GM12865 (cell line): ENCODE results near the gene POLR2E.

Experiments
- DNase-seq: peaks from one replicate; pipeline ENCODE4 v3.0.0; 2010; ENCODE audit warnings: low read depth
- H3K4me3 ChIP-seq: 2 replicates; pipeline ENCODE4 v1.5.1; 2011; ENCODE audit warnings: mild to moderate bottlenecking, low read depth, low read length, control low read depth
- CTCF ChIP-seq: IDR thresholded peaks from 2 replicates; pipeline ENCODE4 v1.5.1; 2011; ENCODE audit warnings: low read length, control low read depth, low read depth, inconsistent platforms; ENCODE audit not compliant: insufficient read depth; ENCODE audit errors: missing control alignments

Gene POLR2E

GRCh38 chr19:1087813-1088415, 7.3 kb downstream of the POLR2E start:
- TF ChIP-seq CTCF: no peak
- DNase-seq: peak; percentile 71
- H3K4me3 ChIP-seq: no peak overlapping the region

GRCh38 chr19:1086613-1087012, 8.6 kb downstream of the POLR2E start:
- DNase-seq: no peak
- H3K4me3 ChIP-seq: no peak overlapping the region
- no peak for TF ChIP-seq CTCF

GRCh38 chr19:1085676-1086442, 9.3 kb downstream of the POLR2E start:
- DNase-seq: no peak
- no peak for TF ChIP-seq CTCF

GRCh38 chr19:1085053-1085658, 10.0 kb downstream of the POLR2E start:
- no peak overlapping the region for H3K4me3 ChIP-seq
- no peak for TF ChIP-seq CTCF
- no peak for DNase-seq

More at GRCh38 chr19:1085676-1086442, 9.3 kb downstream of the POLR2E start:
- no peak overlapping the region for H3K4me3 ChIP-seq

GRCh38 chr19:1084024-1084868, 10.9 kb downstream of the POLR2E start:
- no peak overlapping the region for H3K4me3 ChIP-seq
- no peak for DNase-seq
- no peak for TF ChIP-seq CTCF

GRCh38 chr19:1082928-1083816, 12.0 kb downstream of the POLR2E start:
- no peak for TF ChIP-seq CTCF
- H3K4me3 ChIP-seq: no peak overlapping the region
- no peak for DNase-seq
